GM21576 (cell line): ENCODE measurements around the gene NTM.
"Not testable (repeated sequence)": the region's sequence is repeated elsewhere in the genome, so short reads cannot be mapped to it uniquely, and the experiment has no call there.

ENCODE experiments used
- ATAC-seq: cut with Tn5 transposase; IDR thresholded peaks from one replicate; pipeline ENCODE4 v1.9.1; 2021; ENCODE audit warnings: mild to moderate bottlenecking, moderate library complexity; ENCODE audit not compliant: unreplicated experiment

The NTM gene

DNA sequence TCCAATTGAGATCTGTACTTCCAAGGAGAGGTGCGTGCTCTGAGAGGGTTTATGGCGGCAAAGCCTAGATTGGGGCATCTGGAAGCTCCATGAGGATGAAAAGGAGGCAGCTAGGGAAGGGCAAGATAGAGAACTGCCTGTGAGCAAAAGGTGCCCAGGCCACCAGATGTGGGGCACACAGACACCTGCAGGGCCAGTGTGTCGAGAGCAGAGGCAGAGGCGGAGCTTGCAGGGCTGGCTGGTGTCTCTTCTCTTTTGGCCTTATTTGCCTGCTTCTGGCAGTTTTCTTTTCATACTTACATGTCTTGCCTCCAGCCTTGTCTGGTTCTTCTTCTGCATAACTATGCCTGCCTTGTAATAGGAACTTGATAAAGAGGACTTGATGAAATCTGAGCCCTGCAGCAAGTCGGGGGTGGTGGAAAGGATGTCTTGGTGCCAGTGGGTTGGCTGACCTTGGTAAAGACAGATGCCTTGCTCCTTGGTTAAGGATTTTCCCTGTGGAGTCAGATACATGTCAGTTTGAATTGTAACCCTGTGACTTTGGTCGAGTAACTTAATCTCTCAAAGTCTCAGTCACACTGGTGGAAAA, 680.3 kb downstream of the NTM start:
- ATAC-seq: no peak

DNA sequence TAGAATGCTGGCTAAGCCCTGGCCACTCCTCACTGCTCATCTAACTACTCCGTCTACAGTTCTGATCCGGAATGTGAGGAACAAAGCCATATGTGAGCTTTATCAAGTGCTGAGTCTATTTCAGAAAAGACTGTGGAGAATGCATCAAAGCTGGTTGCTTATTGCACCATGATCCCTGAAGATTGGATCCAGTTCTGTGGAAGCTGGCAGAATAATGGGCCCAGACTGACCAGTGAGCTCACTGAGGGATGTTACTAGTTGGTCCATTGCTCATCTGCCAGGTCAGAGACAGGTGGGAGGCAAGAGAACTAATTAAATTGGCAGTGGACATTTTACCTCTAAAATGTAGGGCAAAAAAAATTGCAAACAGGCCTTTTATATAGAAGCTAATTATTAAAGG, 681.3 kb downstream of the NTM start:
- ATAC-seq: no peak

DNA sequence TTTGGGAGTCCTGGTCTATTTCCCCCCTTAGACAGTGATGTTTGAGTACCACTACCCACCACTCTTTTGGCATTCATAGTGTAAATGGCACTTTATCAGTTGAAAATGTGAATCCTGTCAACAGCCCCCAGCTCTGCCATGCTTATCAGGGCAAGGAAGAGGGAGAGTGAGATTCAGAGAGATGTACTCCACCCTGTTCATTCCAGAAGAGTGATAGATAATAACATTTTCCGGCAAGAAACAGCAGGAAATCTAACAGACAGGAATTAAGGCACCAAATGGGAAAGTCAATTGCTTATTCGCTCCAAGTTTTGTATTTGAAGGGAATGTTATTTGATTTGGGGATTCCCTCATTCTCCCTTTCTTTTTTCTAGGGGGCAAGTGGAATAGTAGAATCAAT, 681.9 kb downstream of the NTM start:
- no peak for ATAC-seq

DNA sequence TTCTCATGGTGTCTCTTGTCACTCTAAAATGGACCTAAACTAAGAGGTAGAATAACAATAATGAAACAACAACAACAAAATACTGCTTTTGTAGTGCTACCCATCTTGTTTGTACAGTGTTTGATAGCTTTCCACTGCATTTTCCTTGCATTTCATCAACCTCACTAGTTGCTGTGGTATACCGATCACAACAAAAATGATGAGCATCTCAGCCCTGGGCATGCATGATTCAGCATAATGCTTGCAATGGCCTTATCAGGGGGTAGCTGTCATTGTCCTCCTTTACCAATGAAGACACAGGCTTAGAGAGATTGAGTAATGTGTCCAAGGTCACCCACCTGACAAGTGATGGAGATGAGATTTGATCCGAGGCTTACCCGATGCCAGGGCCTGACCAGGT, 682.5 kb downstream of the NTM start:
- ATAC-seq: no peak

DNA sequence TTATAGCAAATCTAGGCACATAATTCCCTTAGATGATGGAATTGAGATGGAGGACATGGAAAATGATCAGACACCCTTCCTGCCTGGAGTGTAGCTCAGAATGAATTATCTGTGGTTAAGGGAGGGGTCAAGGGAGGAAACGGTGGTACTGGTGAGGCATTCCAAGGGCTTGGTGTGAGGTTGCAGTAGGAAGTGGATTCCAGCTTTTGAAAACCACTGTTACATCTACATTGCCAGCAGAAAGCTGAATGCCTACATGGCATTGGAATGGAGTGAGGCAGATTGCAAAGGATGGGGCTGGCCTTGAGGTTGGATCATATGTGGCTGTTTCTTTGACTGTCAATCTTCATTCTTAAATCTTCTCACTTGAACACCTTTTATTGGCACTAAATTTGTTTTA, 684.4 kb downstream of the NTM start:
- ATAC-seq: no peak

DNA sequence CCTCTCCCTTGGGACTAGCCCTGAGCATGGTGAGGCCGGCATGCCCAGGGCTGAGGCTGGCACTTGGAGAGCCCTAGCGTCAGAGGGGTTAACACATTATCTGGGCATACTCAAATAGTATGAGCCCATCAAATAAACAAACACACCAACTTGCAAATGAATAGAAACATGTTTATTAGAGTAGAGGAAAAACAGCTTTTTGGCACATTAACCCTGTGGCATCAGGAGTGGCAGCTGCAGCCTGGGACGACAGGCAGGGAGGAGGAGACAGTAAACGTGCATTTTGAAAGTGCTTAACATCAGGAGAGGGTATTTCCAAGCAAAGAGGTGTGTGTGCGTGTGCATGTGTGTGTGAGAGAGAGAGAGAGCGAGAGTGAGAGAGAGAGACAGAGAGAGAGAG, 684.9 kb downstream of the NTM start:
- ATAC-seq: no peak

DNA sequence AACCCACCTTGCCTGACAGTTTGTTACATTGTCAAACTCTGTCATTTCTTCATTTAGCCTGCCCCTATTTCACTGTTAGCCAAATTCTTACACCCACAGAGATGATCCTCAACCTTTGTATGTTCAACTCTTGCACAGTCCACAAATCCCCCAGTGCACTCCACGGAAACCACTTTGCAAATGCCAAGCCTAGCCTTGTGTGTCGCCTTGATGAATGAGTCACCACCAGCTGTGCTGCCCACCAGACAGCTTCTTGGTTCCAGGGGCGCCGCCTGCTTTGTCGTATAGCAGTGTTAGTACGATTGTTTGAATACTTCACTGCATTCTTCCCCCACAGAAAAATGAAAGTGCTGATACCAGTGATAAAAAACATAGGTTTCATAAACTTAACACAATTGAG, 686.3 kb downstream of the NTM start:
- ATAC-seq: no peak

DNA sequence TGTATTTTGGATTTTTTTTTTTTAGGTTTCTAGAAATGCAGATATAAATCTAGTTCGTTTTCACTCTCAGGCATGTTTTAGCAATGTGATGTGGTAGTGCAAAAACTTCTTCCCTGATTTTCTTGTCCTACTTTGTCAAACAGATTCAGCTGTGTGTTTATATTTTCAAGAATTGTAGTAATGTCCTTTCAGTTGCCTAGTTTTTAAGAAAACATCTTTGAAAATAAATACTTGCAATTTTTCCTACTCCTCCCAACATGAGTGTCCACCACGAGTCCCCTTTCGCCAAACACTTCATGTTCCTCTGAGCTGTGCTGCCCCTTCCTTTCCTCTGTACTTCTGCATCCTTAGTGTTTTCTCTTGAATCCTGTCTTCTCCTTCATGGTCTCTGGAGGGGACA, 686.9 kb downstream of the NTM start:
- ATAC-seq: no peak

DNA sequence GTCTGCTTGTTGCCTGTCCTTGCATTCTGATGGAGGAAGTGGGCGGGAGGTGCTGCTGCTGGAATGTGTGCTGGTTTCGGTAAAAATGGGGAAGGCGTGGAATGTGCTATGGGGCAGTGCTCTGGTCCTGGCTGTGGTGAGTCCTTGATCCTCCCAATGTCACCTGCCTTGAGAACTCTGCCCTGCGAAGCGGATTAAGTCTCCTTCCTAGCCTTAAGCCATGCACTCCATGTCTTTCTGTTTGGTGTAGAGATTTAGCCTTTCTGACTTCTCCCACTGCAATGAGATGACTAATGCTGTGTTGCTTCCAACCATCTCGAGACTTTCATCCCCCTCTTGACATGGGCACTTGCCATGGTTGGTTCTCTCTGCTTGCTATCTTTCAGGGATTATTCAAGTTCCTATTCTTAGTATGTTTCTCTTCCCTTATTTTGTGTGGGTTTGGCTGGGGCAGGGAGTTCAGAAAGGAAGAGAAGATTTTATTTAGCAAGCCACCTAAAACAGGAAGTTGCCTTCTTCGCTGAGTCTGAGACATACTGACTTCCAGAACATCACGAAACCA, 687.9 kb downstream of the NTM start:
- ATAC-seq: no peak

DNA sequence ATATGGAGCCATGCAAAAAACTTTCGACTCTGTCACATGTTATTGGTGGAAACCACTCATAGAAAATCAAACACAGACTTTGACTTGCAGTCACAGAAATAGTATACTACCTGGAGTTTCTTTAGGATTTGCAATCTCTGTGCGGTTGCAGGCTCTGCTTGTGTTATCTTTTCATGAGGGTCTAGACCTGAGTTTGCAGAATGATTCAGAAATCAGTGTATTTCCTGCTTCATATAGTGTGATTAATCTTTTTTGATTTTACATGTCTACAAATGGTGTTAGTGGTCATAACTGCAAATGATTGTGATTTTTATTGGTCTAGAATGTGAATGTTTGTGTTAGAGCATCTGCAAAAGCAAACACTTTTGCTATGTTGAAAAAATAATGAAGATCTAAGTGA, 690.2 kb downstream of the NTM start:
- no peak for ATAC-seq

DNA sequence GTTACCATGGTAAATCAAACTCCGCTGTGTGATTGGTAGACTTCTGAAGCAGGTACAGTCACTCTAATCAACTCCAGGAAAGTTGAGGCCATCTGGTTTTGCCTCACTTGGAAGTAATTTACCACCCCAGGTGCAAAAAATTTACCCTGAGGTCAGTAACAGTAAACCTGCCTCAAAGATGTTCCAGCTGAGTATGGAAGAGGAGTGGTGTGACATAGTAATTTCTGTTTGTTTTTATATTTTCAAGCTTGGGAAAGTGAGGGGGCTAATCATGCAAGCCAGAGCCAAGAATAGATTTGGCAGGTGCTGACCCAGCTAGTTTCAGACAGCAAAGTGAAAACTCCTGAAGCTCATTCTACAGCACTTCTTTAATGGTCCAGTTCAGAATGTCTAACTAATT, 691.6 kb downstream of the NTM start:
- no peak for ATAC-seq

DNA sequence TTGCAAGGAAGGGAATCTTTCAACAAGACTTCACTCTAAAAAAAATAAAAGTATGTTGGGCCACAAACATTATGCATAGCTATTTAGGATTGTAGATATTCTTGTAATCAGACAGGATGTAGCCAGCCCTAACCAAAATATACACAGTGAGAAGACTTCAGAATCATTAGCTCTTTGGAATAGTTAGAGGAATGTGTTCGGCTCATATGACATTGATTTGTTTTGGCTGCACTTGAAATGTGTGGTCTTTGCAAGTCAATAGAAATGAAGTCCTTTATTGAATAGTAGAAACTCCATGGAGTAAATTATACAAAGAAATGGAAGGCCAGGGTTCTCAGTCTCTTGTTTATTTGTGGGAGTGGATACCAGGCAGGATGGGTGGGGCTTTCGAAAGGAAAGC, 692.1 kb downstream of the NTM start:
- no peak for ATAC-seq

DNA sequence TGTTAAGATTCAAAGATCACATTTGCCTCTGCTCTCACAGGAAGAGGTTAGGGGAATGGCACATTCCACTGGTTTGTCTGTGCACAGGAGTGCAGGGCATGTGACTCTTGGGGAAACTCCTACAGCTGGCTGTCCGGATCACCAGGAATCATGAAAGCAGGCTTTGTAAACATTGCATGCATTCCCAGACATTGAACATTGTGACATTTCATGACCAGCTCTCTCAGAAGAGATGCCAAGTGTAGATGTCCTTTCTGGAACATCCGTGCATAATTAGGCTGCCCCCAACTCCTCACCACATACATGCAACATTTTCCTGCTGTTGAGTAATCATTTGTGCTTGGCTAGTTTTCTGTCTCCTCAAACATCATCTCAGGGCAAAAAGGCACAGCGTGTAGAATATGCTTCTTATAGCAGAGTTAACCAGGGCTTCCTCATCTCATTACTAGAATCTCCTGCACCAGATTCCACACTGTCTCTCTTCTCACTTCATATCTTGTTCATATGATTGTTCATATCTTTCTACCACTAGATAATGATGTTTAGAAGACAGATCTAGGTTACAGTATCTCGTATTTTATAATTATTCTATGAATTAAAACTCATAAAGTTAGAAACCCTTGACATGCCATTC, 694.7 kb downstream of the NTM start:
- ATAC-seq: no peak

DNA sequence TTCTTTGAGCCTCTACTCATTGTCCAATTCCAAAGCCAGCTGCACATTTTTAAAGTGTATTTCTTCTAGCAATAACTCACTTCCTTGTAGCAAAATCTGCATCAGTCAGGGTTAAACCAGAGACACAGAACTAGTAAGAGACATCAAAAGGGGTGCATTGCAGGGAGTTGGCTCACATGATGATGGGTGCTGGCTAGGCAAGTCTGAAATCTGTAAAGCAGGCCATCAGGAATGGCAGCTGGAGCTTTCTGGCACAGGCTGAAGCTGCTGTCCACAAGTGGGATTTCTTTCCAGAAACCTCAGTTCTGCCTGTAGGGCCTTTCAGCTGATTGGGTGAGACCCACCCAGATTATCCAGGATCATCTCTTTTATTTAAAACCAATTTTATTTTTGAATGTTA, 698.1 kb downstream of the NTM start:
- ATAC-seq: no peak

DNA sequence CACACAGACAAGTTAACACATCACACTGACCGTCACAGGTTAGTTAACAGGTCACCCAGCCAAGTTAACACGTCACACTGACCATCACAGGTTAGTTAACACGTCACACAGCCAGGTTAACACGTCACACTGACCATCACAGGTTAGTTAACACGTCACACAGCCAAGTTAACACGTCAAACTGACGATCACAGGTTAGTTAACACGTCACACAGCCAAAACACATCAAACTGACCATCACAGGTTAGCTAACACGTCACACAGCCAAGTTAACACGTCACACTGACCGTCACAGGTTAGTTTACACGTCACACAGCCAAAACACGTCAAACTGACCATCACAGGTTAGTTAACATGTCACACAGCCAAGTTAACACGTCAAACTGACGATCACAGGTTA, 699.2 kb downstream of the NTM start:
- ATAC-seq: not testable (repeated sequence)

DNA sequence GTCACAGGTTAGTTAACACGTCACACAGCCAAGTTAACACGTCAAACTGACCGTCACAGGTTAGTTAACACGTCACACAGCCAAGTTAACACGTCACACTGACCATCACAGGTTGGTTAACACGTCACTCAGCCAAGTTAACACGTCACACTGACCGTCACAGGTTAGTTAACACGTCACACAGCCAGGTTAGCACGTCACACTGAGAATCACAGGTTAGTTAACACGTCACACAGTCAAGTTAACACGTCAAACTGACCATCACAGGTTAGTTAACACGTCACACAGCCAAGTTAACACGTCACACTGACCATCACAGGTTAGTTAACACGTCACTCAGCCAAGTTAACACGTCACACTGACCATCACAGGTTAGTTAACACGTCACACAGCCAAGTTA, 700.5 kb downstream of the NTM start:
- not testable (repeated sequence) for ATAC-seq

DNA sequence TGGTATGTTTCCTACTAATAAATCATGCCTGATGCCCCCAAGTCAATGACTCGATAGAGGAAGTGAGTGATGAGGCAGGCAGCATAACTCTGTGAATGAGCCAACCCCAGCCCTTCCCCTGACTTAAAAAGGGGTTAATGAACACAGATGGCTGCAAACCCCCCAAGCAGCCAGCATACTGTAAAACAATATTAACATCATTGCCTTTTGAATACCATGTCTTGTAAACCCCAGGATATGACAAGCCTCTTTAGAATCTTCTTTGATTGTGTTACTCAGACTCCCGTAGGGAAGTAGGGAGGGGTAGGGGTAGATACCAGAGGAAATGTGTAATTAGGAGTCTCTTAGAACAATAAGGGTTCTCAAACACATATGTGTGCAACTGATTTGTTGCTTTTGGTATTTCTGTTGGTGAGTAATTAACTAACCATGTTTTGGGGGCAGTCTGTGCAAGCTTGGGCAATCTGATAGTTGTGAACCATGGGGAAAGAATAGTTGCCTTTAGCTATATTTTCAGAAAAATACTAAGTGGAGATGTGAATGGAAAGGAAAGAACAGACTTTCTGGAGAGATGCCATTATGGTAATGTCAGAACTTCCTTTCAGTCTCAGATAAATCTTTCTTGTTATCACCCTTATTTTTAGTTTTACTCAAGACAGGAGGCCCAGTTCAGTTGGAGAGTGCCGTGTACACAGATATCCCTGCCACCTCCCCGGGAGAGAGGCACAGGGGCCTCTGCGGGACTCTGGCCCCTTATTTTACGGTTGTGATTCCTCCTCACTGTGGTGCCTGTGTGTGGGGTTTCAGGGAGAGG, 701.8 kb downstream of the NTM start:
- no peak for ATAC-seq

DNA sequence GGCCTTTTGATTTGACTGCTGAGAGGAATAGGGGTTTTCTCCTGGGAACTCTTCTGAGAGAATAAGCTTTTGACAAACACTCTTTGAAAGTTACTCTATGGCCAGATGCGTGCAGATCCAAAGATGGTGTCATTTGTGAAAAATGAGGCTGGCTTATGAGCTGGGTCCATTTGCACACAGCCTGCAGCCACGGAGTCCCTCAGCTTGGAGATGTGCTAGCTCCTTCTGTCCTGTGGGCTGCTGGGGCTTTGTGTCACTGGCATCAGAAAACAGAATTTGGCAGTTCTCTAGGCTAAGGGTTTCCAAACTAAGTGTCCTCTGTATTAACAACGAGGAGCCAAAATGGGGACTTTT, 702.4 kb downstream of the NTM start:
- no peak for ATAC-seq

DNA sequence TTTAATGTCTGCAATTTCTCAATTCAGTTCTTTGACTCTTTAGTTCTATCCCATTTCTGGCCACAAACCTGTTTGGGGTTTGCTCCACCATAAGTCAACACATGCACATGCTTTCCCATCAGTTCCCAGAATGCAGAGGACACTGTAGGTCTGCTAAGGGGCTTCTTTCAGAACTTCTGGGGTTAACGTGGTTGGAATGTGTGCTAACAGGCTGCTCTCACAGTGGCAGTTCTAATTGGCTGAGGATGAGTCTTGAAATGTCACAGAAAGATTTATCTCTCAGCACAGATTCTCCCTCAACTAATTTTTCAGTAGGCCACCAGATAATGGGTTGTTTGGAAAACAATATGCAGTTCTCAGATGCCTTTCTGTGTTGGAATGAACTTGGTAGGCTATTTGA, 703.4 kb downstream of the NTM start:
- no peak for ATAC-seq

DNA sequence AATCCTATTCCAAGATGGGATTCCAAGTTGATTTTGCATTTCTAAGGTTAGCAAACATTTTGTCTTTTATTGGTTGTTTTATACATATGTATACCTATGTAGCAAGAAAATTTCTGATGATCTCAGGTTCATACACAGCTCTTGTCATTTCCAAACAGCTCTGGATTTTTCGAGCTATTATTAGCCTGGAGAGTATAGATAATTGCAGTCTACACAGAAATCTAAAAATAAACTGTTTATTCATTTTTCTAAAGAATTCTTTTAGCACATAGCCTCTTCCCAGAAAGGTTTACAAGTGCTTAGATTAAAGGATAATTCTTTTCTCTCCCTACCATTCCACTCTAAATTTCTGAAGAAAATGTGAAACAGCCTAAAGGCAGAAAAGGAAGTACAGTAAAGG, 705.0 kb downstream of the NTM start:
- ATAC-seq: no peak

DNA sequence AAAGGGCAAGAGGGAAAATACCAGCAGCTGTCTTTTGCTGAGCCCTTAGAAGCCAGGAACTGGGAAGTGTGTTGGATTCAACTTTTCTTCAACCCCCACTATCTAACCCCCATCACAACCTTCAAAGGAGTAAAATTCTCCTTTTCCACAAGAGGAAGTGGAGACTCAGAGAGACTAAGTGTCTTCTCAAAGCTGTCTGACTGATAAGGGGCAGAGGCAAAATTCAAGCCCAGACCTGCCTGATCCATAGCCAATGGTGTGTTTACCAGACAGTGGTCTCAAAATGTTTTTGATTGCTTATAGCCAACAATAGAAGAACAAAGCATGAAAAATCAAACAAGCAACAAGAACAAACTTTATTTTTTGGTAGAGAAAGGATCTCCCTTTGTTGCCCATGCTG, 707.0 kb downstream of the NTM start:
- no peak for ATAC-seq
